Activated naive CD4-positive, alpha-beta T cell treated with anti-CD3 and anti-CD28 coated beads, Interleukin-2, amount 10 ng/mL, durations not matched to agents 5 hours and 36 hours (primary cell): ENCODE results near the gene CTNND2. TPM values are rescaled to one million over a fixed set of nuclear protein-coding genes. Genes with fewer than 3 reads are reported as not detected.

ENCODE experiments used
- total RNA-seq, 2 experiments: library from RNA; stranded (reverse); gene quantifications; one replicate each; pipeline ENCODE4 v1.2.3, GENCODE V29; 2021

Gene CTNND2
- total RNA-seq = not detected

DNA sequence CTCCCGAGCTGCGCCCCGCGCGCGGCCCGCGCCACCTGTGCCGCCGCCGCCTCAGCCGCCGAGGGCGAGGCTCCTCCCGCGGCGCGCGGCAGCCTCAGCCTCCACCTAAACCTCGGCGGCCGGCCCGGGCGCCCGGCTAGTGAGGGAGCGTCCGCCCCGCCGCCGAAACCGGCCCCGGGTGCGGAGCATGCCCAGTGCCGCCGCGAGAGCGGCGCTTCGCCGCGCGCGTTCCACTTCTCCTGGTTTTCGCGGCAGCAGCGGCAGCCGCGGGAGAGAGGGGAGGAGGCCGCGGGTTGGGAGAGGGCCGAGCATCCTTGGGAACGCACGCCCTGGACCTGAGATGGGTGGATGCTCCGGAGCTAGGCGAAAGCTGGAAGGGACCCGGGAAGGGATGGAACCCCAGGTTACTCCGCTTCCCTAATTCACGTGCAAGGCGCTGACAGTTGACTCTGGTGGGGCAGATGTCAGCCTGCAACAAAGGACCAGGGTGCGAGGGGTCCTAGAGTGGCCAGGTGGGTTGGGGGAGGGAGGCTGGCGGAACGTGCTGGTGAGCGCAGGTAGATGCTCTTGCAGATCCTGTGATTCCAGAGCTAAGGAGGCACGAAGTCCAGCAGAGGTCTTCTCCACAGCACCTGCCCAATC, at the start of gene CTNND2:
TSS of gene CTNND2 (minus strand) at position 182 of the 642 bp plus-strand sequence. CDS start 593 bp downstream, outside the sequence.

